ENCODE results near the gene AMACR. TPM values are rescaled to one million over a fixed set of nuclear protein-coding genes. Genes with fewer than 3 reads are reported as not detected.

The AMACR gene
- total and polyA plus RNA-seq, 2 experiments from 2014 or later: 6.7 to 12.6 TPM

DNA sequence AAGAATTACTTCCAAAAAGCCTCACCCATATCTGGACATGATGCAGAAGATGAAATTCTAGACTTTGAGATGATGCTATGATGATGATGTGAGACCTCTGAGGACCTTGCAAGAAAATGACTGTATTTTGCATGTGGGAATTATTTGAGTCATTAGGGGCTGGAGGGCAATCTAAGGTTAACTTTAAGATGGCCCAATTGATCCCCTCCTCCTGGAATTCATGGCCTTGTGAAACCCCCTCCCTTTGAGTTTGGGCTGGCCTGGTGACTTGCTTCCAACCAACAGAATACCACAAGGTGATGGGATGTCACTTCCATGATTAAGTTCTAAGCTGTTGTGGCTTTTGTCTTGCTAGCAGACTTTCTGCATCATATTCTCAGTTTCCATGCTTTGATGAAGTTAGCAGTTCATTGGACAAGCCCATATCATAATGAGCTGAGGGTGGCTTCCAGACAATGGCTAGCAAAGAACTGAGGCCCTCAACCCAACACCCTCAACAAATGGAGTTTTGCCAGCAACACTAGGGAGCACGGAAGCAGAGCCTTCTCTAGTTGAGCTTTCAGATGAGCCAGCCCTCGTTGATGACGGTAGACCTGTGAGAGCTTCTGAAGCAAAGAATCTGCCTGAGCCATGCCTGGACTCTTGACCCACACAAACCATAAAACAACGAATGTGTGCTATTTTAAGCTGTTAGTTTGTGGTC is 7.4 kb upstream of the AMACR start (continued):
- TF ChIP-seq, protein P1, sequence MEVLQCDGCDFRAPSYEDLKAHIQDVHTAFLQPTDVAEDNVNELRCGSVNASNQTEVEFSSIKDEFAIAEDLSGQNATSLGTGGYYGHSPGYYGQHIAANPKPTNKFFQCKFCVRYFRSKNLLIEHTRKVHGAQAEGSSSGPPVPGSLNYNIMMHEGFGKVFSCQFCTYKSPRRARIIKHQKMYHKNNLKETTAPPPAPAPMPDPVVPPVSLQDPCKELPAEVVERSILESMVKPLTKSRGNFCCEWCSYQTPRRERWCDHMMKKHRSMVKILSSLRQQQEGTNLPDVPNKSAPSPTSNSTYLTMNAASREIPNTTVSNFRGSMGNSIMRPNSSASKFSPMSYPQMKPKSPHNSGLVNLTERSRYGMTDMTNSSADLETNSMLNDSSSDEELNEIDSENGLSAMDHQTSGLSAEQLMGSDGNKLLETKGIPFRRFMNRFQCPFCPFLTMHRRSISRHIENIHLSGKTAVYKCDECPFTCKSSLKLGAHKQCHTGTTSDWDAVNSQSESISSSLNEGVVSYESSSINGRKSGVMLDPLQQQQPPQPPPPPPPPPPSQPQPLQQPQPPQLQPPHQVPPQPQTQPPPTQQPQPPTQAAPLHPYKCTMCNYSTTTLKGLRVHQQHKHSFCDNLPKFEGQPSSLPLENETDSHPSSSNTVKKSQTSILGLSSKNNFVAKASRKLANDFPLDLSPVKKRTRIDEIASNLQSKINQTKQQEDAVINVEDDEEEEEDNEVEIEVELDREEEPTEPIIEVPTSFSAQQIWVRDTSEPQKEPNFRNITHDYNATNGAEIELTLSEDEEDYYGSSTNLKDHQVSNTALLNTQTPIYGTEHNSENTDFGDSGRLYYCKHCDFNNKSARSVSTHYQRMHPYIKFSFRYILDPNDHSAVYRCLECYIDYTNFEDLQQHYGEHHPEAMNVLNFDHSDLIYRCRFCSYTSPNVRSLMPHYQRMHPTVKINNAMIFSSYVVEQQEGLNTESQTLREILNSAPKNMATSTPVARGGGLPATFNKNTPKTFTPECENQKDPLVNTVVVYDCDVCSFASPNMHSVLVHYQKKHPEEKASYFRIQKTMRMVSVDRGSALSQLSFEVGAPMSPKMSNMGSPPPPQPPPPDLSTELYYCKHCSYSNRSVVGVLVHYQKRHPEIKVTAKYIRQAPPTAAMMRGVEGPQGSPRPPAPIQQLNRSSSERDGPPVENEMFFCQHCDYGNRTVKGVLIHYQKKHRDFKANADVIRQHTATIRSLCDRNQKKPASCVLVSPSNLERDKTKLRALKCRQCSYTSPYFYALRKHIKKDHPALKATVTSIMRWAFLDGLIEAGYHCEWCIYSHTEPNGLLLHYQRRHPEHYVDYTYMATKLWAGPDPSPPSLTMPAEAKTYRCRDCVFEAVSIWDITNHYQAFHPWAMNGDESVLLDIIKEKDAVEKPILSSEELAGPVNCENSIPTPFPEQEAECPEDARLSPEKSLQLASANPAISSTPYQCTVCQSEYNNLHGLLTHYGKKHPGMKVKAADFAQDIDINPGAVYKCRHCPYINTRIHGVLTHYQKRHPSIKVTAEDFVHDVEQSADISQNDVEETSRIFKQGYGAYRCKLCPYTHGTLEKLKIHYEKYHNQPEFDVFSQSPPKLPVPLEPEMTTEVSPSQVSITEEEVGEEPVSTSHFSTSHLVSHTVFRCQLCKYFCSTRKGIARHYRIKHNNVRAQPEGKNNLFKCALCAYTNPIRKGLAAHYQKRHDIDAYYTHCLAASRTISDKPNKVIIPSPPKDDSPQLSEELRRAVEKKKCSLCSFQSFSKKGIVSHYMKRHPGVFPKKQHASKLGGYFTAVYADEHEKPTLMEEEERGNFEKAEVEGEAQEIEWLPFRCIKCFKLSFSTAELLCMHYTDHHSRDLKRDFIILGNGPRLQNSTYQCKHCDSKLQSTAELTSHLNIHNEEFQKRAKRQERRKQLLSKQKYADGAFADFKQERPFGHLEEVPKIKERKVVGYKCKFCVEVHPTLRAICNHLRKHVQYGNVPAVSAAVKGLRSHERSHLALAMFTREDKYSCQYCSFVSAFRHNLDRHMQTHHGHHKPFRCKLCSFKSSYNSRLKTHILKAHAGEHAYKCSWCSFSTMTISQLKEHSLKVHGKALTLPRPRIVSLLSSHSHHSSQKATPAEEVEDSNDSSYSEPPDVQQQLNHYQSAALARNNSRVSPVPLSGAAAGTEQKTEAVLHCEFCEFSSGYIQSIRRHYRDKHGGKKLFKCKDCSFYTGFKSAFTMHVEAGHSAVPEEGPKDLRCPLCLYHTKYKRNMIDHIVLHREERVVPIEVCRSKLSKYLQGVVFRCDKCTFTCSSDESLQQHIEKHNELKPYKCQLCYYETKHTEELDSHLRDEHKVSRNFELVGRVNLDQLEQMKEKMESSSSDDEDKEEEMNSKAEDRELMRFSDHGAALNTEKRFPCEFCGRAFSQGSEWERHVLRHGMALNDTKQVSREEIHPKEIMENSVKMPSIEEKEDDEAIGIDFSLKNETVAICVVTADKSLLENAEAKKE (CRISPR knock-in tag; IDR thresholded peaks at IDR 0.05): no peak
- TF ChIP-seq ZNF331 (CRISPR knock-in tag; IDR thresholded peaks at IDR 0.05; ENCODE audit: low read depth) (no peak), EZH2phosphoT487 (IDR thresholded peaks at IDR 0.05; ENCODE audit: unreplicated experiment) (no peak), POLR2AphosphoS5 (IDR thresholded peaks at IDR 0.05; ENCODE audit: low read depth) (no peak)

- Histone ChIP-seq H3K4me3 (no peak overlapping the region), H3K36me3 (ENCODE audit: insufficient read depth) (no peaks in the 10 kb centered on the region), H4K20me1 (replicated peaks; ENCODE audit: insufficient read depth) (no peaks in the 10 kb centered on the region), H3K27ac (ENCODE audit: low read depth) (no peak overlapping the region), H3K4me2 (no peak overlapping the region), H3K27me3 (ENCODE audit: insufficient read depth) (no peaks in the 10 kb centered on the region), H2AFZ (no peak overlapping the region), H3F3A (replicated peaks; ENCODE audit: low read depth) (no peaks in the 10 kb centered on the region), H3K79me2 (replicated peaks; ENCODE audit: insufficient read depth) (no peaks in the 10 kb centered on the region), H3K9me2 (ENCODE audit: insufficient read depth) (no peaks in the 10 kb centered on the region), H3K4me1 (ENCODE audit: insufficient read depth) (no peaks in the 10 kb centered on the region)
- H3K27ac Mint-ChIP-seq: no peak overlapping the region
- no peaks in the 10 kb centered on the region for H3K9me3 Mint-ChIP-seq
- no peak overlapping the region for H3K4me3 Mint-ChIP-seq
- DNase-seq (ENCODE audit: low spot score) (no peak), ATAC-seq (no peak)
- no peaks in the 10 kb centered on the region for H3K36me3 Mint-ChIP-seq (ENCODE audit: low read depth)
- no peaks in the 10 kb centered on the region for H3K27me3 Mint-ChIP-seq (ENCODE audit: insufficient read depth, low read depth, poor library complexity)
- H3K4me1 Mint-ChIP-seq: no peaks in the 10 kb centered on the region
- no peak for TF ChIP-seq ETS1 (IDR thresholded peaks at IDR 0.05)
- TF ChIP-seq, protein P1 (CRISPR knock-in tag; IDR thresholded peaks at IDR 0.05): no peak
- TF ChIP-seq ZNF114 (CRISPR knock-in tag; IDR thresholded peaks at IDR 0.05): no peak
- TF ChIP-seq EZH2 (IDR thresholded peaks at IDR 0.05; ENCODE audit: low read depth, unreplicated experiment): no peak
- no peak for TF ChIP-seq POLR2AphosphoS5 (IDR thresholded peaks at IDR 0.05; ENCODE audit: low read depth)
- no peak for TF ChIP-seq ZNF331 (CRISPR knock-in tag; IDR thresholded peaks at IDR 0.05; ENCODE audit: low read depth)
Observed at GRCh38 chr5:34014626-34015025, 6.8 kb upstream of the AMACR start.
